ENCODE data around the gene ATP5F1B. TPM values are rescaled to one million over a fixed set of nuclear protein-coding genes. Genes with fewer than 3 reads are reported as not detected.

Gene ATP5F1B
- total and polyA plus RNA-seq, 2 of the 13 experiments (the other 11 are each of a cell fraction or from before 2014, with no cell fraction given), result 1,051 to 1,180 TPM

- TF ChIP-seq RERE (CRISPR knock-in tag; IDR thresholded peaks at IDR 0.05; ENCODE audit: low read depth) (no peak; the same call in 1 of the 2 replicates), ZNF839 (CRISPR knock-in tag; IDR thresholded peaks at IDR 0.05; ENCODE audit: borderline replicate concordance) (no peak), RFXANK (CRISPR knock-in tag; IDR thresholded peaks at IDR 0.05) (no peak), ZNF776 (CRISPR knock-in tag; IDR thresholded peaks at IDR 0.05) (peak; percentile 72), STAG1 (CRISPR knock-in tag; IDR thresholded peaks at IDR 0.05) (peak; percentile 19), ZNF382 (CRISPR knock-in tag; IDR thresholded peaks at IDR 0.05; ENCODE audit: borderline replicate concordance) (no peak), RAD21 (CRISPR knock-in tag; IDR thresholded peaks at IDR 0.05) (no peak), ZNF629 (CRISPR knock-in tag; conservative IDR thresholded peaks at IDR 0.05) (no peak), NR1H2 (CRISPR knock-in tag; IDR thresholded peaks at IDR 0.05; ENCODE audit: borderline replicate concordance, low read depth) (0 out of 2 replicates have a peak, but pooled peaks have one; percentile 2), ZSCAN29 (CRISPR knock-in tag; conservative IDR thresholded peaks at IDR 0.05) (0 out of 2 replicates have a peak, but pooled peaks have one; percentile 51), SRSF1 (optimal IDR thresholded peaks at IDR 0.05; ENCODE audit: low read depth, low read length) (no peak), NFYC (CRISPR knock-in tag; IDR thresholded peaks at IDR 0.05) (peak; percentile 56), ZNF567 (CRISPR knock-in tag; IDR thresholded peaks at IDR 0.05; ENCODE audit: borderline replicate concordance) (no peak), GABPB1 (CRISPR knock-in tag; IDR thresholded peaks at IDR 0.05) (peak; percentile 91), NRL (CRISPR knock-in tag; IDR thresholded peaks at IDR 0.05; ENCODE audit: borderline replicate concordance) (0 out of 2 replicates have a peak, but pooled peaks have one; percentile 56), PCBP1 (IDR thresholded peaks at IDR 0.05; ENCODE audit: borderline replicate concordance, low read depth, low read length) (0 out of 2 replicates have a peak, but pooled peaks have one; percentile 73), SALL2 (CRISPR knock-in tag; IDR thresholded peaks at IDR 0.05) (peak; percentile 71; the same call in 1 of the 2 replicates), RCOR2 (CRISPR knock-in tag; IDR thresholded peaks at IDR 0.05) (no peak), ZNF296 (CRISPR knock-in tag; conservative IDR thresholded peaks at IDR 0.05) (no peak), KLF12 (CRISPR knock-in tag; IDR thresholded peaks at IDR 0.05; ENCODE audit: borderline replicate concordance) (peak; percentile 86; the same call in 1 of the 2 replicates), ZFP36L1 (CRISPR knock-in tag; IDR thresholded peaks at IDR 0.05) (0 out of 2 replicates have a peak, but pooled peaks have one; percentile 80), TFAP4 (IDR thresholded peaks at IDR 0.05; ENCODE audit: borderline replicate concordance, low read depth) (no peak), NFIB (CRISPR knock-in tag; IDR thresholded peaks at IDR 0.05; ENCODE audit: borderline replicate concordance) (no peak)
- TF ChIP-seq, protein P1, sequence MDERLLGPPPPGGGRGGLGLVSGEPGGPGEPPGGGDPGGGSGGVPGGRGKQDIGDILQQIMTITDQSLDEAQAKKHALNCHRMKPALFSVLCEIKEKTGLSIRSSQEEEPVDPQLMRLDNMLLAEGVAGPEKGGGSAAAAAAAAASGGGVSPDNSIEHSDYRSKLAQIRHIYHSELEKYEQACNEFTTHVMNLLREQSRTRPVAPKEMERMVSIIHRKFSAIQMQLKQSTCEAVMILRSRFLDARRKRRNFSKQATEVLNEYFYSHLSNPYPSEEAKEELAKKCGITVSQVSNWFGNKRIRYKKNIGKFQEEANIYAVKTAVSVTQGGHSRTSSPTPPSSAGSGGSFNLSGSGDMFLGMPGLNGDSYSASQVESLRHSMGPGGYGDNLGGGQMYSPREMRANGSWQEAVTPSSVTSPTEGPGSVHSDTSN (CRISPR knock-in tag; IDR thresholded peaks at IDR 0.05), result no peak
Observed at GRCh38 chr12:56688129-56688845, 42.5 kb upstream of the ATP5F1B start, which contains the start of gene PTGES3 (continued).

Measured in HepG2 (cell line).